Spleen (tissue), 13 donors: ENCODE results near the gene SREK1. TPM values are rescaled to one million over a fixed set of nuclear protein-coding genes. Genes with fewer than 3 reads are reported as not detected.

Source experiments
- DNase-seq: peaks from one replicate; pipeline ENCODE4 v3.0.0-alpha.2; 2020
- H3K27ac ChIP-seq, 8 donors: fragments of 200-600 bp; sonication (generic) in 7 of 8; 1 replicate in 4 of 8; 2 replicates in 4 of 8; pipeline versions ENCODE4 v1.5.0 to v1.8.0; 2016 to 2021; ENCODE audit warnings: inconsistent platforms in 4 of 8, mild to moderate bottlenecking in 4 of 8, moderate library complexity in 1 of 8
- H3K27me3 ChIP-seq, 7 donors: fragments of 200-600 bp; sonication (generic) in 6 of 7; replicated peaks in 1 of 7; 1 replicate in 4 of 7; 2 replicates in 3 of 7; pipeline versions ENCODE4 v1.5.0 to v1.8.0; 2016 to 2021; ENCODE audit warnings: inconsistent platforms in 3 of 7, mild to moderate bottlenecking in 1 of 7
- H3K36me3 ChIP-seq, 6 donors: fragments of 200-600 bp; sonication (generic) in 5 of 6; 1 replicate in 4 of 6; 2 replicates in 2 of 6; pipeline versions ENCODE4 v1.5.0 to v1.8.0; 2016 to 2021; ENCODE audit warnings: inconsistent platforms in 2 of 6
- H3K4me1 ChIP-seq, 6 donors: fragments of 200-600 bp; sonication (generic) in 5 of 6; 1 replicate in 3 of 6; 2 replicates in 3 of 6; pipeline versions ENCODE4 v1.5.0 to v1.8.0; 2016 to 2021; ENCODE audit warnings: inconsistent platforms in 3 of 6
- H3K4me3 ChIP-seq, 8 donors: fragments of 200-600 bp; sonication (generic) in 7 of 8; 1 replicate in 4 of 8; 2 replicates in 4 of 8; pipeline versions ENCODE4 v1.5.0 to v1.8.0; 2016 to 2021; ENCODE audit warnings: inconsistent platforms in 4 of 8, mild to moderate bottlenecking in 4 of 8, moderate library complexity in 2 of 8
- H3K9me3 ChIP-seq, 8 donors: fragments of 200-600 bp; sonication (generic) in 7 of 8; 1 replicate in 4 of 8; 2 replicates in 4 of 8; pipeline versions ENCODE4 v1.5.0 to v1.8.0; 2016 to 2021; ENCODE audit warnings: inconsistent platforms in 4 of 8
- CTCF ChIP-seq, 11 experiments: fragments of 200-600 bp in 7 of 11; fragments of 450-650 bp in 4 of 11; sonication (generic) in 4 of 11; IDR thresholded peaks in 8 of 11; conservative IDR thresholded peaks in 3 of 11; 1 replicate in 7 of 11; 2 replicates in 4 of 11; pipeline versions ENCODE4 v1.4.0 to v1.8.0; 2016 to 2021; ENCODE audit warnings: antibody characterized with exemption in 11 of 11, inconsistent platforms in 4 of 11, mild to moderate bottlenecking in 1 of 11
- POLR2A ChIP-seq, 3 donors: fragments of 450-650 bp; IDR thresholded peaks; one replicate each; pipeline ENCODE4 v1.5.1; 2017; ENCODE audit warnings: antibody characterized with exemption in 3 of 3, mild to moderate bottlenecking in 1 of 3
- POLR2AphosphoS5 ChIP-seq, 3 donors: sonication (generic); formaldehyde crosslinking; IDR thresholded peaks; one replicate each; pipeline ENCODE4 v1.5.1; 2017; ENCODE audit warnings: antibody characterized with exemption in 3 of 3
- WGBS, 5 donors: extraction: QIAGEN DNeasy Blood & Tissue Kit in 3 of 5; methylation state at CpG; one replicate each; pipeline versions ENCODE4 v1.1.5 to v1.1.7; 2013 to 2018; 5-methylcytosine and 5-hydroxymethylcytosine counted together
- intact Hi-C: fragments of 100-400 bp; cut with DNase I; formaldehyde crosslinking; loops from one replicate; pipeline ENCODE4 v1.15.0; 2023; ENCODE audit warnings: low total_unique reads
- long read RNA-seq, 2 donors: transcript quantifications; one replicate each; lab custom pipeline, GENCODE V29; 2026
- polyA plus RNA-seq, 3 donors: library from polyadenylated mRNA; stranded (reverse); fragments of 200-250 nt; gene quantifications; one replicate each; pipeline ENCODE4 v1.2.1, GENCODE V29; 2013
- total RNA-seq, 7 donors: library from RNA; depleted of rRNA in 3 of 7; stranded (reverse); fragments of >200 nt in 3 of 7; fragmentation: NEBNext Ultra II Directional in 4 of 7; extraction: Animal tissue kit (Norgen Biotek cat#: 25700) in 4 of 7; gene quantifications; one replicate each; pipeline versions ENCODE4 v1.1.0 to v1.2.1, GENCODE V29; 2016 to 2021
- donor health status: healthy with polysubstance abuse.
- donor health status: DM: no; HTN: no; CAD: no; lungs with moderate emphysema.
- donor health status: DM: no; HTN: no; CAD: no.
- donor health status: Bipolar disorder and iron deficiency.
- donor health status: healthy.
- donor health status: DM: no; HTN: no; CAD: no.
- donor health status: DM: yes; HTN: yes; CAD: no.

SREK1 gene
- total RNA-seq: 100 to 1,000 TPM in 4 of 7 donors, 10 to 100 TPM in 3; 77.6 to 170 (median 102) TPM
- 10 to 100 TPM; 19.2 to 36.5 (median 30.2) TPM for polyA plus RNA-seq
- long read RNA-seq, donor 1, full-length matches to known transcripts: 6 of 6 reads
- long read RNA-seq, donor 1, partial matches to known transcripts: 0 of 6 reads
- long read RNA-seq, donor 1, other reads (novel, unspliced or antisense): 0 of 6 reads
- long read RNA-seq, donor 2, full-length matches to known transcripts: 5 of 5 reads
- long read RNA-seq, donor 2, partial matches to known transcripts: 0 of 5 reads
- long read RNA-seq, donor 2, other reads (novel, unspliced or antisense): 0 of 5 reads

- 0 to 1% (median 0%) methylated on average over 41 to 86 of the region's 86 CpGs for WGBS, 5 donors
- TF ChIP-seq POLR2AphosphoS5 (IDR thresholded peaks at IDR 0.05) (peak; percentile 92 to 97 (median 94)), POLR2A (IDR thresholded peaks at IDR 0.05) (peak in 2 of 3 donors; percentile 29 to 73), CTCF (IDR thresholded peaks at IDR 0.05 in 8 of 11, conservative IDR thresholded peaks at IDR 0.05 in 3 of 11) (peak in 4 of 11 experiments; percentile 10 to 43 (median 24))
- peak within 1 kb of the TSS; percentile 57 to 89 (median 77) for H3K4me3 ChIP-seq
- H3K36me3 ChIP-seq: no peaks in the 10 kb centered on the region
- H3K4me1 ChIP-seq: peaks cover 27 to 54% (median 44%) of the 10 kb centered on the region in 6 donors
- DNase-seq: peak; percentile 98
- H3K27ac ChIP-seq: peak within 1 kb of the TSS; percentile 99 to 100 (median 100)
- no peaks in the 10 kb centered on the region for H3K27me3 ChIP-seq
- intact Hi-C loops: loop anchor here (10.0 kb wide), 1 partner anchor 219 kb away; the partner anchor contains the start of gene ERBIN
- no peaks in the 10 kb centered on the region for H3K9me3 ChIP-seq
Observed at GRCh38 chr5:66144074-66144833, at the start of gene SREK1. Gene SREK1 (plus strand): TSS chr5:66144300. CDS start chr5:66144377, 77 bp downstream.

GRCh38 chr5:66100851-66101250, 43.2 kb upstream of the SREK1 start:
- no peak for TF ChIP-seq POLR2AphosphoS5 (IDR thresholded peaks at IDR 0.05)
- no peak for TF ChIP-seq POLR2A (IDR thresholded peaks at IDR 0.05)
- no peak for TF ChIP-seq CTCF (IDR thresholded peaks at IDR 0.05 in 8 of 11, conservative IDR thresholded peaks at IDR 0.05 in 3 of 11)
- Histone ChIP-seq H3K36me3 (no peaks in the 10 kb centered on the region), H3K9me3 (peaks cover 8 to 92% (median 72%) of the 10 kb centered on the region in 8 donors), H3K27me3 (no peaks in the 10 kb centered on the region), H3K4me3 (no peak overlapping the region), H3K27ac (no peak overlapping the region), H3K4me1 (no peaks in the 10 kb centered on the region)
- intact Hi-C loops: no loop called here
- no peak for DNase-seq
- 93 to 100% (median 100%) methylated on average over 2 of the region's 2 CpGs for WGBS, 5 donors

- intact Hi-C loops: no loop called here
- no peak for TF ChIP-seq POLR2A (IDR thresholded peaks at IDR 0.05)
- no peak for TF ChIP-seq POLR2AphosphoS5 (IDR thresholded peaks at IDR 0.05)
- no peak for TF ChIP-seq CTCF (IDR thresholded peaks at IDR 0.05 in 8 of 11, conservative IDR thresholded peaks at IDR 0.05 in 3 of 11)
- 88 to 98% (median 97%) methylated on average over 2 of the region's 2 CpGs for WGBS, 5 donors
Observed at GRCh38 chr5:66113160-66113559, 30.9 kb upstream of the SREK1 start.

GRCh38 chr5:66118304-66118703, 25.8 kb upstream of the SREK1 start:
- Histone ChIP-seq H3K27ac (no peak overlapping the region), H3K27me3 (no peaks in the 10 kb centered on the region), H3K4me3 (no peak overlapping the region), H3K4me1 (no peaks in the 10 kb centered on the region), H3K9me3 (peaks cover 0 to 27% (median 17%) of the 10 kb centered on the region in 8 donors), H3K36me3 (no peaks in the 10 kb centered on the region)
- no peak for TF ChIP-seq POLR2AphosphoS5 (IDR thresholded peaks at IDR 0.05)
- TF ChIP-seq POLR2A (IDR thresholded peaks at IDR 0.05): no peak
- no peak for TF ChIP-seq CTCF (IDR thresholded peaks at IDR 0.05 in 8 of 11, conservative IDR thresholded peaks at IDR 0.05 in 3 of 11)
- WGBS, 5 donors: 88 to 95% (median 92%) methylated on average over 4 of the region's 4 CpGs
- intact Hi-C loops: no loop called here
- DNase-seq: no peak

More at GRCh38 chr5:66113160-66113559, 30.9 kb upstream of the SREK1 start:
- no peak for DNase-seq
- Histone ChIP-seq H3K27ac (no peak overlapping the region), H3K27me3 (no peaks in the 10 kb centered on the region), H3K36me3 (no peaks in the 10 kb centered on the region), H3K4me1 (no peaks in the 10 kb centered on the region), H3K4me3 (no peak overlapping the region), H3K9me3 (peaks cover 3 to 74% (median 68%) of the 10 kb centered on the region in 8 donors)
